ENCODE data around the gene HSD17B12. TPM values are rescaled to one million over a fixed set of nuclear protein-coding genes. Genes with fewer than 3 reads are reported as not detected.

The HSD17B12 gene
- polyA plus RNA-seq, 2 of the 4 experiments (the other 2 are of a cell fraction) = 102 to 103 TPM

GRCh38 chr11:43819926-43820325, 139.4 kb downstream of the HSD17B12 start (continued):
- no peak for TF ChIP-seq RARB (CRISPR knock-in tag; IDR thresholded peaks at IDR 0.05)

GRCh38 chr11:43823316-43823715, 142.8 kb downstream of the HSD17B12 start:
- DNase-seq (ENCODE audit: low read depth in 1 of 2, low spot score in 1 of 2) = no peak
- TF ChIP-seq HES2 (IDR thresholded peaks at IDR 0.05) (no peak), ELK1 (IDR thresholded peaks at IDR 0.05; ENCODE audit: low read depth, low read length) (no peak), KDM1A (IDR thresholded peaks at IDR 0.05; ENCODE audit: low read depth) (no peak), JUN (IDR thresholded peaks at IDR 0.05) (no peak), MAFK (IDR thresholded peaks at IDR 0.05; ENCODE audit: partially characterized antibody) (no peak), CHD4 (IDR thresholded peaks at IDR 0.05; ENCODE audit: borderline replicate concordance) (no peak), RNF2 (IDR thresholded peaks at IDR 0.05; ENCODE audit: borderline replicate concordance, low read depth) (no peak), MAX (IDR thresholded peaks at IDR 0.05) (no peak), RARB (CRISPR knock-in tag; IDR thresholded peaks at IDR 0.05) (no peak), EP300 (IDR thresholded peaks at IDR 0.05) (no peak), KDM5A (IDR thresholded peaks at IDR 0.05) (no peak), MYC (IDR thresholded peaks at IDR 0.05; ENCODE audit: borderline replicate concordance, low read length) (no peak), MAZ (IDR thresholded peaks at IDR 0.05; ENCODE audit: borderline replicate concordance, low read depth, low read length) (no peak), TFCP2L1 (CRISPR knock-in tag; IDR thresholded peaks at IDR 0.05) (no peak), HOXA7 (CRISPR knock-in tag; IDR thresholded peaks at IDR 0.05) (no peak), CEBPB (IDR thresholded peaks at IDR 0.05) (no peak), RCOR1 (IDR thresholded peaks at IDR 0.05; ENCODE audit: low read depth, low read length) (no peak)
- no peak for FAIRE-seq
- ChIA-PET POLR2A (no interaction called here), CTCF (interaction anchor here (1.4 to 5.3 kb wide), 2 partner anchors 27 to 29 kb away, joined by 4 to 78 read pairs; no protein-coding TSS in a partner anchor)
- Histone ChIP-seq H3K9me3 (no peaks in the 10 kb centered on the region), H3K4me3 (no peak overlapping the region), H3K27ac (no peak overlapping the region), H3K4me2 (no peak overlapping the region), H3K4me1 (no peaks in the 10 kb centered on the region)
- WGBS (ENCODE audit: missing lambda C conversion rate) = 93% methylated on average over 6 of the region's 6 CpGs
- no peak for ATAC-seq

GRCh38 chr11:43823851-43824250, 143.3 kb downstream of the HSD17B12 start:
- no peak for ATAC-seq
- CTCF ChIA-PET = interaction anchor here (1.4 to 5.3 kb wide), 2 partner anchors 26 to 29 kb away, joined by 4 to 78 read pairs; no protein-coding TSS in a partner anchor
- WGBS (ENCODE audit: missing lambda C conversion rate) = 88% methylated on average over 5 of the region's 5 CpGs

More at GRCh38 chr11:43823851-43824250, 143.3 kb downstream of the HSD17B12 start:
- Histone ChIP-seq H3K4me1 (no peaks in the 10 kb centered on the region), H3K4me3 (no peak overlapping the region), H3K4me2 (no peak overlapping the region), H3K27ac (no peak overlapping the region), H3K9me3 (no peaks in the 10 kb centered on the region)
- FAIRE-seq (no peak), DNase-seq (ENCODE audit: low read depth in 1 of 2, low spot score in 1 of 2) (no peak)
- POLR2A ChIA-PET = no interaction called here
- TF ChIP-seq RNF2 (IDR thresholded peaks at IDR 0.05; ENCODE audit: borderline replicate concordance, low read depth) (no peak), MAFK (IDR thresholded peaks at IDR 0.05; ENCODE audit: partially characterized antibody) (no peak), EHF (CRISPR knock-in tag; IDR thresholded peaks at IDR 0.05) (no peak), EHMT2 (IDR thresholded peaks at IDR 0.05; ENCODE audit: low read depth) (no peak), HEYL (CRISPR knock-in tag; IDR thresholded peaks at IDR 0.05) (no peak), BCL3 (IDR thresholded peaks at IDR 0.05) (no peak), HMGXB4 (CRISPR knock-in tag; IDR thresholded peaks at IDR 0.05; ENCODE audit: borderline replicate concordance) (no peak), HDAC2 (IDR thresholded peaks at IDR 0.05) (no peak)

Data from A549 (cell line).